Fibroblast of lung (primary cell): ENCODE data around the gene SPTBN1.

Experiments used
- EZH2 ChIP-seq: IDR thresholded peaks from 2 replicates; pipeline ENCODE4 v1.5.1; 2012; ENCODE audit warnings: low read length, control low read depth, mild to moderate bottlenecking; ENCODE audit errors: missing control alignments
- TF ChIP-seq, protein P1 (sequence below), 2 donors: IDR thresholded peaks in 1 of 2; conservative IDR thresholded peaks in 1 of 2; 1 replicate in 1 of 2; 2 replicates in 1 of 2; pipeline ENCODE4 v1.5.1; 2011 to 2012; ENCODE audit warnings: low read length in 2 of 2, control low read depth in 1 of 2, inconsistent platforms in 1 of 2, low read depth in 1 of 2, mild to moderate bottlenecking in 1 of 2

DNA sequence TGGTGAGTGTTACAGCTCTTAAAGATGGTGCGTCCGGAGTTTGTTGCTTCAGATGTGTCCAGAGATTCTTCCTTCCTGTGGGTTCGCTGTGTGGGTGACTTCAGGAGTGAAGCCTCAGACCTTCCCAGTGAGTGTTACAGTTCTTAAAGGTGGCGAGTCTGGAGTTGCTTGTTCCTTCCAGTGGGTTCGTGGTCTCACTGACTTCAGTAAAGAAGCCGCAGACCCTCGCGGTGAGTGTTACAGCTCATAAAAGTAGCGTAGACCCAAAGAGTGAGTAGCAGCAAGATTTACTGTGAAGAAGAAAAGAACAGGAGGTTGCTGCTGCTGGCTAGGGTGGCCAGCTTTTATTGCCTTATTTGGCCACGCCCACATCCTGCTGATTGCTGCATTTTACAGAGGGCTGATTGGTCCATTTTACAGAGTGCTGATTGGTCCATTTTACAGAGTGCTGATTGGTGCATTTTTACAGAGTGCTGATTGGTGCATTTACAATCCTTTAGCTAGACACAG lies 34.0 kb upstream of the SPTBN1 start:
- TF ChIP-seq EZH2 = no peak
- TF ChIP-seq, protein P1, sequence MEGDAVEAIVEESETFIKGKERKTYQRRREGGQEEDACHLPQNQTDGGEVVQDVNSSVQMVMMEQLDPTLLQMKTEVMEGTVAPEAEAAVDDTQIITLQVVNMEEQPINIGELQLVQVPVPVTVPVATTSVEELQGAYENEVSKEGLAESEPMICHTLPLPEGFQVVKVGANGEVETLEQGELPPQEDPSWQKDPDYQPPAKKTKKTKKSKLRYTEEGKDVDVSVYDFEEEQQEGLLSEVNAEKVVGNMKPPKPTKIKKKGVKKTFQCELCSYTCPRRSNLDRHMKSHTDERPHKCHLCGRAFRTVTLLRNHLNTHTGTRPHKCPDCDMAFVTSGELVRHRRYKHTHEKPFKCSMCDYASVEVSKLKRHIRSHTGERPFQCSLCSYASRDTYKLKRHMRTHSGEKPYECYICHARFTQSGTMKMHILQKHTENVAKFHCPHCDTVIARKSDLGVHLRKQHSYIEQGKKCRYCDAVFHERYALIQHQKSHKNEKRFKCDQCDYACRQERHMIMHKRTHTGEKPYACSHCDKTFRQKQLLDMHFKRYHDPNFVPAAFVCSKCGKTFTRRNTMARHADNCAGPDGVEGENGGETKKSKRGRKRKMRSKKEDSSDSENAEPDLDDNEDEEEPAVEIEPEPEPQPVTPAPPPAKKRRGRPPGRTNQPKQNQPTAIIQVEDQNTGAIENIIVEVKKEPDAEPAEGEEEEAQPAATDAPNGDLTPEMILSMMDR (conservative IDR thresholded peaks at IDR 0.05 in 1 of 2, IDR thresholded peaks at IDR 0.05 in 1 of 2; ENCODE audit: low read depth in 1 of 2, low read length in 2 of 2) = no peak
